GM23338 (cell line): Measurements from ENCODE around the gene MTPN. TPM values are rescaled to one million over a fixed set of nuclear protein-coding genes. Genes with fewer than 3 reads are reported as not detected.

ENCODE experiments used
- ATAC-seq: fragments of 200-7000 bp; cut with Tn5 transposase; 3 replicates; pipeline ENCODE4 v1.9.1; 2020
- DNase-seq: peaks from one replicate; pipeline ENCODE4 v3.0.0-alpha.2; 2015; ENCODE audit warnings: low spot score
- H2AFZ ChIP-seq: fragments of 200-600 bp; sonication (generic); 2 replicates; pipeline ENCODE4 v1.8.0; 2016; ENCODE audit warnings: antibody characterized with exemption, mild to moderate bottlenecking, moderate library complexity
- H3F3A ChIP-seq: fragments of 200-600 bp; sonication (generic); replicated peaks from 2 replicates; pipeline ENCODE4 v1.8.0; 2017; ENCODE audit warnings: antibody characterized with exemption, mixed run types, low read depth
- H3K27ac ChIP-seq: fragments of 200-600 bp; sonication (generic); 2 replicates; pipeline ENCODE4 v1.6.1; 2016; ENCODE audit warnings: low read depth
- H3K27me3 ChIP-seq: fragments of 200-600 bp; sonication (generic); 2 replicates; pipeline ENCODE4 v1.8.0; 2016; ENCODE audit warnings: mild to moderate bottlenecking, mixed run types, moderate library complexity; ENCODE audit not compliant: insufficient read depth
- H3K36me3 ChIP-seq: fragments of 200-600 bp; sonication (generic); 2 replicates; pipeline ENCODE4 v1.8.0; 2016; ENCODE audit warnings: mild to moderate bottlenecking; ENCODE audit not compliant: insufficient read depth
- H3K4me1 ChIP-seq: fragments of 200-600 bp; sonication (generic); 2 replicates; pipeline ENCODE4 v1.8.0; 2016; ENCODE audit warnings: mild to moderate bottlenecking, moderate library complexity; ENCODE audit not compliant: insufficient read depth
- H3K4me2 ChIP-seq: fragments of 200-600 bp; sonication (generic); 2 replicates; pipeline ENCODE4 v1.7.1; 2017; ENCODE audit warnings: mixed run types
- H3K4me3 ChIP-seq: fragments of 200-600 bp; sonication (generic); 2 replicates; pipeline ENCODE4 v1.6.1; 2016; ENCODE audit warnings: mixed run types
- H3K79me2 ChIP-seq: fragments of 200-600 bp; sonication (generic); replicated peaks from 2 replicates; pipeline ENCODE4 v1.8.0; 2017; ENCODE audit warnings: mild to moderate bottlenecking; ENCODE audit not compliant: insufficient read depth
- H3K9me2 ChIP-seq: fragments of 200-600 bp; sonication (generic); 2 replicates; pipeline ENCODE4 v1.8.0; 2017; ENCODE audit not compliant: insufficient read depth
- H4K20me1 ChIP-seq: fragments of 200-600 bp; sonication (generic); replicated peaks from 2 replicates; pipeline ENCODE4 v1.8.0; 2017; ENCODE audit warnings: mild to moderate bottlenecking; ENCODE audit not compliant: insufficient read depth
- H3K27ac Mint-ChIP-seq: 2 replicates; pipeline ENCODE4 v1.8.0; 2020; ENCODE audit warnings: inconsistent platforms, mild to moderate bottlenecking, moderate library complexity, mixed read lengths
- H3K27me3 Mint-ChIP-seq: 3 replicates; pipeline ENCODE4 v1.8.0; 2022; ENCODE audit warnings: low read depth, mild to moderate bottlenecking, moderate library complexity, mixed read lengths, inconsistent platforms; ENCODE audit not compliant: insufficient read depth, poor library complexity
- H3K36me3 Mint-ChIP-seq: 3 replicates; pipeline ENCODE4 v1.8.0; 2021; ENCODE audit warnings: low read depth, mild to moderate bottlenecking, inconsistent platforms, moderate library complexity, mixed read lengths
- H3K4me1 Mint-ChIP-seq: 3 replicates; pipeline ENCODE4 v1.8.0; 2020; ENCODE audit warnings: mild to moderate bottlenecking, inconsistent platforms, mixed read lengths
- H3K4me3 Mint-ChIP-seq: 3 replicates; pipeline ENCODE4 v1.8.0; 2021; ENCODE audit warnings: moderate library complexity, mild to moderate bottlenecking, inconsistent platforms, mixed read lengths
- H3K9me3 Mint-ChIP-seq: 3 replicates; pipeline ENCODE4 v1.8.0; 2020; ENCODE audit warnings: moderate library complexity, mild to moderate bottlenecking, inconsistent platforms, mixed read lengths
- CREB1 ChIP-seq: fragments of 250-450 bp; sonication (Bioruptor Pico); IDR thresholded peaks from 2 replicates; pipeline ENCODE4 v1.5.0; 2020; ENCODE audit warnings: low read depth, mild to moderate bottlenecking, moderate library complexity
- EZH2 ChIP-seq: fragments of 200-600 bp; sonication (generic); IDR thresholded peaks from one replicate; pipeline ENCODE4 v1.8.0; 2017; ENCODE audit warnings: antibody characterized with exemption, mild to moderate bottlenecking, low read depth; ENCODE audit not compliant: unreplicated experiment
- EZH2phosphoT487 ChIP-seq: fragments of 200-600 bp; sonication (generic); IDR thresholded peaks from one replicate; pipeline ENCODE4 v1.8.1; 2018; ENCODE audit warnings: antibody characterized with exemption; ENCODE audit not compliant: unreplicated experiment
- JUNB ChIP-seq: IDR thresholded peaks from one replicate; pipeline ENCODE4 v1.6.1; 2016; ENCODE audit warnings: antibody characterized with exemption; ENCODE audit not compliant: unreplicated experiment
- NANOG ChIP-seq: IDR thresholded peaks from 2 replicates; pipeline ENCODE4 v1.6.1; 2016; ENCODE audit warnings: antibody characterized with exemption, borderline replicate concordance
- POLR2AphosphoS5 ChIP-seq: IDR thresholded peaks from 2 replicates; pipeline ENCODE4 v1.6.1; 2016; ENCODE audit warnings: antibody characterized with exemption, low read depth
- STAT1 ChIP-seq: IDR thresholded peaks from one replicate; pipeline ENCODE4 v1.6.1; 2016; ENCODE audit warnings: antibody characterized with exemption; ENCODE audit not compliant: unreplicated experiment
- ZNF114 ChIP-seq: fragments of 250-450 bp; sonication (Bioruptor Pico); IDR thresholded peaks from 2 replicates; pipeline ENCODE4 v1.5.0; 2020; ENCODE audit warnings: mild to moderate bottlenecking, moderate library complexity
- ZNF331 ChIP-seq: fragments of 250-450 bp; sonication (Bioruptor Pico); IDR thresholded peaks from 2 replicates; pipeline ENCODE4 v1.5.0; 2020; ENCODE audit warnings: low read depth, mild to moderate bottlenecking, moderate library complexity
- polyA plus RNA-seq: library from polyadenylated mRNA; unstranded; fragments of >200 nt; fragmentation: Nextera tagmentation; extraction: Ambion mirVana; gene quantifications from 2 replicates; pipeline ENCODE4 v1.2.1, GENCODE V29; 2016
- total RNA-seq: library from RNA; depleted of rRNA; stranded (reverse); fragments of >200 nt; shearing (Covaris generic); gene quantifications from 2 replicates; pipeline ENCODE4 v1.2.3, GENCODE V29; 2014
- TF ChIP-seq, protein P1 (sequence below): IDR thresholded peaks from one replicate; pipeline ENCODE4 v1.6.1; 2018; ENCODE audit warnings: antibody characterized with exemption; ENCODE audit not compliant: unreplicated experiment
- TF ChIP-seq, protein P2 (sequence below), 2 experiments: fragments of 200-600 bp in 1 of 2; sonication (generic) in 1 of 2; conservative IDR thresholded peaks; 2 replicates each; pipeline versions ENCODE4 v1.5.1 to v1.6.1; 2016 to 2017; ENCODE audit warnings: antibody characterized with exemption in 2 of 2, low read depth in 2 of 2, mild to moderate bottlenecking in 2 of 2, moderate library complexity in 1 of 2
- TF ChIP-seq, protein P3 (sequence below): fragments of 250-450 bp; sonication (Bioruptor Pico); IDR thresholded peaks from 2 replicates; pipeline ENCODE4 v1.5.0; 2020; ENCODE audit warnings: mild to moderate bottlenecking, moderate library complexity
- TF ChIP-seq, protein P4 (sequence below): IDR thresholded peaks from 2 replicates; pipeline ENCODE4 v1.6.1; 2016; ENCODE audit warnings: antibody characterized with exemption

MTPN gene
- total and polyA plus RNA-seq, 2 experiments from 2014 or later: 87.7 to 90.3 TPM

DNA sequence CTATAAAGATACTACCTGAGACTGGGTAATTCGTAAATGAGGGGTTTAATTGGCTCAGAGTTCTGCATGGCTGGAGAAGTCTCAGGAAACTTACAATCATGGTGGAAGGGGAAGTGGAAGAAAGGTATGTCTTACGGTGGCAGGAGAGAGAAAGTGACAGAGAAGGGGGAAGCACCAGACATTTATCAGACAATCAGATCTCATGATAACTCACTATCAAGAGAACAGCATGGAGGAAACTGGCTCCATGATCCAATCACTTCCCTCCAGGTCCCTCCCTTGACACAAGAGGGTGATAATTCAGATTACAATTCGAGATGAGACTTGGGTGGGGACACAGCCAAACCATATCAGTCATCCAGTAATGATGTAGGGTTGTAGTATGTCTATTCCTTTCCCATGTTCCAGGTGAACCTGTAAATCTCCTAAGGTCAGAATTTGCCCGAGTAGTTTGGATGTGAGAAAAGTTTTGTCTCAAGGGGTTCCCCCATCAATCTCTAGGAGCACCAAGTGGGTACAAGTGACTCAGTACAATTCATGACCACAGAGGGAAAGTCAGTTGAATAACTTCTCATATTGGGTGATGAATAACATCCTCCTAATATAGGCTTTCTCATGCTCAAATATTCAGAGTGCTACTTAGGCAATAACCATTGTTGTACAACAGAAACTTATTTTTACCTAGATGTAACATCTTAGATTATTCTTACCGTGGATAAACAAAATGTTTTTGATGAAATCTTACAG is 39.7 kb upstream of the MTPN start:
- DNase-seq (no peak), ATAC-seq (no peak)
- no peaks in the 10 kb centered on the region for H3K27me3 ChIP-seq
- TF ChIP-seq ZNF331 (CRISPR knock-in tag) (no peak), EZH2phosphoT487 (no peak), EZH2 (no peak), NANOG (no peak), ZNF114 (no peak), JUNB (no peak), CREB1 (CRISPR knock-in tag) (no peak), POLR2AphosphoS5 (no peak), STAT1 (no peak)
- TF ChIP-seq, protein P1, sequence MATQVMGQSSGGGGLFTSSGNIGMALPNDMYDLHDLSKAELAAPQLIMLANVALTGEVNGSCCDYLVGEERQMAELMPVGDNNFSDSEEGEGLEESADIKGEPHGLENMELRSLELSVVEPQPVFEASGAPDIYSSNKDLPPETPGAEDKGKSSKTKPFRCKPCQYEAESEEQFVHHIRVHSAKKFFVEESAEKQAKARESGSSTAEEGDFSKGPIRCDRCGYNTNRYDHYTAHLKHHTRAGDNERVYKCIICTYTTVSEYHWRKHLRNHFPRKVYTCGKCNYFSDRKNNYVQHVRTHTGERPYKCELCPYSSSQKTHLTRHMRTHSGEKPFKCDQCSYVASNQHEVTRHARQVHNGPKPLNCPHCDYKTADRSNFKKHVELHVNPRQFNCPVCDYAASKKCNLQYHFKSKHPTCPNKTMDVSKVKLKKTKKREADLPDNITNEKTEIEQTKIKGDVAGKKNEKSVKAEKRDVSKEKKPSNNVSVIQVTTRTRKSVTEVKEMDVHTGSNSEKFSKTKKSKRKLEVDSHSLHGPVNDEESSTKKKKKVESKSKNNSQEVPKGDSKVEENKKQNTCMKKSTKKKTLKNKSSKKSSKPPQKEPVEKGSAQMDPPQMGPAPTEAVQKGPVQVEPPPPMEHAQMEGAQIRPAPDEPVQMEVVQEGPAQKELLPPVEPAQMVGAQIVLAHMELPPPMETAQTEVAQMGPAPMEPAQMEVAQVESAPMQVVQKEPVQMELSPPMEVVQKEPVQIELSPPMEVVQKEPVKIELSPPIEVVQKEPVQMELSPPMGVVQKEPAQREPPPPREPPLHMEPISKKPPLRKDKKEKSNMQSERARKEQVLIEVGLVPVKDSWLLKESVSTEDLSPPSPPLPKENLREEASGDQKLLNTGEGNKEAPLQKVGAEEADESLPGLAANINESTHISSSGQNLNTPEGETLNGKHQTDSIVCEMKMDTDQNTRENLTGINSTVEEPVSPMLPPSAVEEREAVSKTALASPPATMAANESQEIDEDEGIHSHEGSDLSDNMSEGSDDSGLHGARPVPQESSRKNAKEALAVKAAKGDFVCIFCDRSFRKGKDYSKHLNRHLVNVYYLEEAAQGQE: no peak
- TF ChIP-seq, protein P2, sequence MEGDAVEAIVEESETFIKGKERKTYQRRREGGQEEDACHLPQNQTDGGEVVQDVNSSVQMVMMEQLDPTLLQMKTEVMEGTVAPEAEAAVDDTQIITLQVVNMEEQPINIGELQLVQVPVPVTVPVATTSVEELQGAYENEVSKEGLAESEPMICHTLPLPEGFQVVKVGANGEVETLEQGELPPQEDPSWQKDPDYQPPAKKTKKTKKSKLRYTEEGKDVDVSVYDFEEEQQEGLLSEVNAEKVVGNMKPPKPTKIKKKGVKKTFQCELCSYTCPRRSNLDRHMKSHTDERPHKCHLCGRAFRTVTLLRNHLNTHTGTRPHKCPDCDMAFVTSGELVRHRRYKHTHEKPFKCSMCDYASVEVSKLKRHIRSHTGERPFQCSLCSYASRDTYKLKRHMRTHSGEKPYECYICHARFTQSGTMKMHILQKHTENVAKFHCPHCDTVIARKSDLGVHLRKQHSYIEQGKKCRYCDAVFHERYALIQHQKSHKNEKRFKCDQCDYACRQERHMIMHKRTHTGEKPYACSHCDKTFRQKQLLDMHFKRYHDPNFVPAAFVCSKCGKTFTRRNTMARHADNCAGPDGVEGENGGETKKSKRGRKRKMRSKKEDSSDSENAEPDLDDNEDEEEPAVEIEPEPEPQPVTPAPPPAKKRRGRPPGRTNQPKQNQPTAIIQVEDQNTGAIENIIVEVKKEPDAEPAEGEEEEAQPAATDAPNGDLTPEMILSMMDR (conservative IDR thresholded peaks at IDR 0.05; ENCODE audit: low read depth in 2 of 2): no peak
- TF ChIP-seq, protein P3, sequence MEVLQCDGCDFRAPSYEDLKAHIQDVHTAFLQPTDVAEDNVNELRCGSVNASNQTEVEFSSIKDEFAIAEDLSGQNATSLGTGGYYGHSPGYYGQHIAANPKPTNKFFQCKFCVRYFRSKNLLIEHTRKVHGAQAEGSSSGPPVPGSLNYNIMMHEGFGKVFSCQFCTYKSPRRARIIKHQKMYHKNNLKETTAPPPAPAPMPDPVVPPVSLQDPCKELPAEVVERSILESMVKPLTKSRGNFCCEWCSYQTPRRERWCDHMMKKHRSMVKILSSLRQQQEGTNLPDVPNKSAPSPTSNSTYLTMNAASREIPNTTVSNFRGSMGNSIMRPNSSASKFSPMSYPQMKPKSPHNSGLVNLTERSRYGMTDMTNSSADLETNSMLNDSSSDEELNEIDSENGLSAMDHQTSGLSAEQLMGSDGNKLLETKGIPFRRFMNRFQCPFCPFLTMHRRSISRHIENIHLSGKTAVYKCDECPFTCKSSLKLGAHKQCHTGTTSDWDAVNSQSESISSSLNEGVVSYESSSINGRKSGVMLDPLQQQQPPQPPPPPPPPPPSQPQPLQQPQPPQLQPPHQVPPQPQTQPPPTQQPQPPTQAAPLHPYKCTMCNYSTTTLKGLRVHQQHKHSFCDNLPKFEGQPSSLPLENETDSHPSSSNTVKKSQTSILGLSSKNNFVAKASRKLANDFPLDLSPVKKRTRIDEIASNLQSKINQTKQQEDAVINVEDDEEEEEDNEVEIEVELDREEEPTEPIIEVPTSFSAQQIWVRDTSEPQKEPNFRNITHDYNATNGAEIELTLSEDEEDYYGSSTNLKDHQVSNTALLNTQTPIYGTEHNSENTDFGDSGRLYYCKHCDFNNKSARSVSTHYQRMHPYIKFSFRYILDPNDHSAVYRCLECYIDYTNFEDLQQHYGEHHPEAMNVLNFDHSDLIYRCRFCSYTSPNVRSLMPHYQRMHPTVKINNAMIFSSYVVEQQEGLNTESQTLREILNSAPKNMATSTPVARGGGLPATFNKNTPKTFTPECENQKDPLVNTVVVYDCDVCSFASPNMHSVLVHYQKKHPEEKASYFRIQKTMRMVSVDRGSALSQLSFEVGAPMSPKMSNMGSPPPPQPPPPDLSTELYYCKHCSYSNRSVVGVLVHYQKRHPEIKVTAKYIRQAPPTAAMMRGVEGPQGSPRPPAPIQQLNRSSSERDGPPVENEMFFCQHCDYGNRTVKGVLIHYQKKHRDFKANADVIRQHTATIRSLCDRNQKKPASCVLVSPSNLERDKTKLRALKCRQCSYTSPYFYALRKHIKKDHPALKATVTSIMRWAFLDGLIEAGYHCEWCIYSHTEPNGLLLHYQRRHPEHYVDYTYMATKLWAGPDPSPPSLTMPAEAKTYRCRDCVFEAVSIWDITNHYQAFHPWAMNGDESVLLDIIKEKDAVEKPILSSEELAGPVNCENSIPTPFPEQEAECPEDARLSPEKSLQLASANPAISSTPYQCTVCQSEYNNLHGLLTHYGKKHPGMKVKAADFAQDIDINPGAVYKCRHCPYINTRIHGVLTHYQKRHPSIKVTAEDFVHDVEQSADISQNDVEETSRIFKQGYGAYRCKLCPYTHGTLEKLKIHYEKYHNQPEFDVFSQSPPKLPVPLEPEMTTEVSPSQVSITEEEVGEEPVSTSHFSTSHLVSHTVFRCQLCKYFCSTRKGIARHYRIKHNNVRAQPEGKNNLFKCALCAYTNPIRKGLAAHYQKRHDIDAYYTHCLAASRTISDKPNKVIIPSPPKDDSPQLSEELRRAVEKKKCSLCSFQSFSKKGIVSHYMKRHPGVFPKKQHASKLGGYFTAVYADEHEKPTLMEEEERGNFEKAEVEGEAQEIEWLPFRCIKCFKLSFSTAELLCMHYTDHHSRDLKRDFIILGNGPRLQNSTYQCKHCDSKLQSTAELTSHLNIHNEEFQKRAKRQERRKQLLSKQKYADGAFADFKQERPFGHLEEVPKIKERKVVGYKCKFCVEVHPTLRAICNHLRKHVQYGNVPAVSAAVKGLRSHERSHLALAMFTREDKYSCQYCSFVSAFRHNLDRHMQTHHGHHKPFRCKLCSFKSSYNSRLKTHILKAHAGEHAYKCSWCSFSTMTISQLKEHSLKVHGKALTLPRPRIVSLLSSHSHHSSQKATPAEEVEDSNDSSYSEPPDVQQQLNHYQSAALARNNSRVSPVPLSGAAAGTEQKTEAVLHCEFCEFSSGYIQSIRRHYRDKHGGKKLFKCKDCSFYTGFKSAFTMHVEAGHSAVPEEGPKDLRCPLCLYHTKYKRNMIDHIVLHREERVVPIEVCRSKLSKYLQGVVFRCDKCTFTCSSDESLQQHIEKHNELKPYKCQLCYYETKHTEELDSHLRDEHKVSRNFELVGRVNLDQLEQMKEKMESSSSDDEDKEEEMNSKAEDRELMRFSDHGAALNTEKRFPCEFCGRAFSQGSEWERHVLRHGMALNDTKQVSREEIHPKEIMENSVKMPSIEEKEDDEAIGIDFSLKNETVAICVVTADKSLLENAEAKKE (CRISPR knock-in tag): no peak
- TF ChIP-seq, protein P4, sequence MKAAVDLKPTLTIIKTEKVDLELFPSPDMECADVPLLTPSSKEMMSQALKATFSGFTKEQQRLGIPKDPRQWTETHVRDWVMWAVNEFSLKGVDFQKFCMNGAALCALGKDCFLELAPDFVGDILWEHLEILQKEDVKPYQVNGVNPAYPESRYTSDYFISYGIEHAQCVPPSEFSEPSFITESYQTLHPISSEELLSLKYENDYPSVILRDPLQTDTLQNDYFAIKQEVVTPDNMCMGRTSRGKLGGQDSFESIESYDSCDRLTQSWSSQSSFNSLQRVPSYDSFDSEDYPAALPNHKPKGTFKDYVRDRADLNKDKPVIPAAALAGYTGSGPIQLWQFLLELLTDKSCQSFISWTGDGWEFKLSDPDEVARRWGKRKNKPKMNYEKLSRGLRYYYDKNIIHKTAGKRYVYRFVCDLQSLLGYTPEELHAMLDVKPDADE: no peak
- no peaks in the 10 kb centered on the region for H3K9me2 ChIP-seq
- H3K36me3 ChIP-seq: no peaks in the 10 kb centered on the region
- no peak overlapping the region for H3K4me3 ChIP-seq
- Mint-ChIP-seq H3K36me3 (no peaks in the 10 kb centered on the region), H3K9me3 (no peaks in the 10 kb centered on the region), H3K4me1 (no peaks in the 10 kb centered on the region), H3K27ac (no peak overlapping the region), H3K27me3 (peaks cover 1% of the 10 kb centered on the region), H3K4me3 (no peak overlapping the region)
- H2AFZ ChIP-seq: no peak overlapping the region
- H3F3A ChIP-seq: no peaks in the 10 kb centered on the region
- H4K20me1 ChIP-seq: no peaks in the 10 kb centered on the region
- H3K27ac ChIP-seq: no peak overlapping the region
- H3K4me1 ChIP-seq: no peaks in the 10 kb centered on the region
- H3K79me2 ChIP-seq: no peaks in the 10 kb centered on the region
- H3K4me2 ChIP-seq: no peak overlapping the region
